Measurements from ENCODE around the gene FBXO28. TPM values are rescaled to one million over a fixed set of nuclear protein-coding genes. Genes with fewer than 3 reads are reported as not detected.

FBXO28 gene
- total RNA-seq, 1 experiment from 2014 or later: 36.6 TPM

GRCh38 chr1:224092111-224092510, 21.8 kb upstream of the FBXO28 start:
- Histone ChIP-seq H3K4me1 (ENCODE audit: control insufficient read depth, insufficient read depth, low read length) (no peaks in the 10 kb centered on the region), H3K36me3 (ENCODE audit: control insufficient read depth, insufficient read depth, low read length) (no peaks in the 10 kb centered on the region), H3K27ac (ENCODE audit: low read length) (no peak overlapping the region), H3K27me3 (ENCODE audit: control insufficient read depth, insufficient read depth, low read length) (peaks cover 9% of the 10 kb centered on the region; the same call in 1 of the 2 replicates), H3K9me3 (ENCODE audit: control insufficient read depth, insufficient read depth, low read depth, low read length) (no peaks in the 10 kb centered on the region), H3K4me3 (ENCODE audit: low read depth in 2 of 2, low read length in 2 of 2) (no peak overlapping the region)
- intact Hi-C loops (cut with micrococcal nuclease; ENCODE audit: unreplicated experiment): no loop called here
- ATAC-seq: no peak
- ChIA-PET POLR2A (no interaction called here), CTCF (no interaction called here)
- DNase-seq (ENCODE audit: low read depth, low spot score): no peak
- TF ChIP-seq SIN3A (IDR thresholded peaks at IDR 0.05; ENCODE audit: borderline replicate concordance, insufficient read depth, low read depth, low read length): no peak
- no peak for TF ChIP-seq POLR2AphosphoS5 (IDR thresholded peaks at IDR 0.05; ENCODE audit: low read depth, low read length)
- TF ChIP-seq CTCF (IDR thresholded peaks at IDR 0.05): no peak
- TF ChIP-seq TCF7L2 (IDR thresholded peaks at IDR 0.05; ENCODE audit: low read depth, low read length): no peak
- TF ChIP-seq REST (IDR thresholded peaks at IDR 0.05; ENCODE audit: insufficient read depth in 1 of 2, low read depth in 2 of 2, low read length in 1 of 2): no peak
- BruUV-seq (replicated peaks): no TSS peak
- in situ Hi-C loops (cut with HindIII; ENCODE audit: low pct_unique_long_range_greater_than_20kb, low sequenced_read_pairs): no loop called here

- no peak for ATAC-seq
- Histone ChIP-seq H3K36me3 (ENCODE audit: control insufficient read depth, insufficient read depth, low read length) (no peaks in the 10 kb centered on the region), H3K4me3 (ENCODE audit: low read depth in 2 of 2, low read length in 2 of 2) (no peak overlapping the region), H3K27me3 (ENCODE audit: control insufficient read depth, insufficient read depth, low read length) (peaks cover 9% of the 10 kb centered on the region; the same call in 1 of the 2 replicates), H3K9me3 (ENCODE audit: control insufficient read depth, insufficient read depth, low read depth, low read length) (no peaks in the 10 kb centered on the region), H3K4me1 (ENCODE audit: control insufficient read depth, insufficient read depth, low read length) (no peaks in the 10 kb centered on the region), H3K27ac (ENCODE audit: low read length) (no peak overlapping the region)
- CTCF ChIA-PET: no interaction called here
- in situ Hi-C loops (cut with HindIII; ENCODE audit: low pct_unique_long_range_greater_than_20kb, low sequenced_read_pairs): no loop called here
- no TSS peak for BruUV-seq (replicated peaks)
- TF ChIP-seq POLR2AphosphoS5 (IDR thresholded peaks at IDR 0.05; ENCODE audit: low read depth, low read length): no peak
- no peak for TF ChIP-seq TCF7L2 (IDR thresholded peaks at IDR 0.05; ENCODE audit: low read depth, low read length)
- no peak for TF ChIP-seq REST (IDR thresholded peaks at IDR 0.05; ENCODE audit: insufficient read depth in 1 of 2, low read depth in 2 of 2, low read length in 1 of 2)
- TF ChIP-seq CTCF (IDR thresholded peaks at IDR 0.05): no peak
- no peak for TF ChIP-seq SIN3A (IDR thresholded peaks at IDR 0.05; ENCODE audit: borderline replicate concordance, insufficient read depth, low read depth, low read length)
- DNase-seq (ENCODE audit: low read depth, low spot score): no peak
- intact Hi-C loops (cut with micrococcal nuclease; ENCODE audit: unreplicated experiment): no loop called here
- POLR2A ChIA-PET: no interaction called here
Measured at GRCh38 chr1:224092601-224093000, 21.3 kb upstream of the FBXO28 start.

Measured in Panc1 (cell line).